COR-L47 (cell line): ENCODE data around the gene SCAPER.
A peak's percentile ranks its signal among the peaks of the same experiment; 100 is the strongest.
"Not testable (repeated sequence)": the region's sequence is repeated elsewhere in the genome, so short reads cannot be mapped to it uniquely, and the experiment has no call there.

Source experiments
- DNase-seq: peaks from one replicate; lab custom pipeline; 2025; lab: John Stamatoyannopoulos, UW

The SCAPER gene

DNA sequence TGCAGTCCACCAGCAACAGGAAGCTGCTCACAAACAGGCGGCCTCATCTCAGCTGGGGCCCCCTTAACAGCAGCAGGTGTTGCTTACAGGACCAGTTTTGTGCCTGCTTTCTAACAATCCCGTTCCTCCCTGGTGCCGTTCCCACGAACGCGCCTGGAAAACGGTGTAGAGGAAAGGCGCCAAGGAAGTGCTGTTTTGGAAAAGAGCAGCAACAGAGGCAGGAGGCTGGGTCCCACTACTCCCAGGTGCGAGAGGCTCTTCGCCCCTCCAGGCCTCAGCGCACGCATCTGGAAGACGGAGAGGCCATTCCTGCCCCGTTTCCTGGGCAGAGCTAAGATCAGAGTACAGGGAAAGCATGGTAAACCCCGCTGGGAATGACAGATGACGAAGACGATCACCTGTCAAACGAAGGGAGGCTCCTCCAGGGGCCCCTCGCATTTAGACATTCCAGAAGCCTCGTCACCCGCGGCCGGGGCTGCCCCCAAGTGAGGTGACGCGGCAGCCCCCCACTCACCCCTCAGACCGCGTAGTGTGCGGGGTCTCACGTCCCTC, 603 bp downstream of the SCAPER start:
- DNase-seq = peak; percentile 47

DNA sequence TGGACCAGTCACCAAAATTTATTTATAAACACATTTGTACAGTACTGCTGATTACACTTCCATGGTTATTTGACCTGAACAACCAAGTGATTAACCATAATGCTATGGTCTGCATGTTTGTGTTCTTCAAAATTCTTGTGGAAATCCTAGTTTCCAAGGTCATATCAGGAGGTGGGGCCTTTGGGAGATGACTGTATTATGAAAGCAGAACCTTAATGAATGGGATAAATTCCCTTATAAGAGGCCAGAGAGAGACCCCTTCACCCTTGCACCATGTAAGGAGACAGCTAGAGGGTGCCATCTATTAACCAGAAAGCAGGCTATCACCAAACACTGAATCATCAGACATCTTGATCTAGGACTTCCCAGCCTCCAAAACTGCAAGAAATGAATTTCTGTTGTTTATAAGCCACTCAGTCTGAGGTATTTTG, 1.9 kb downstream of the SCAPER start:
- peak; percentile 15 for DNase-seq

DNA sequence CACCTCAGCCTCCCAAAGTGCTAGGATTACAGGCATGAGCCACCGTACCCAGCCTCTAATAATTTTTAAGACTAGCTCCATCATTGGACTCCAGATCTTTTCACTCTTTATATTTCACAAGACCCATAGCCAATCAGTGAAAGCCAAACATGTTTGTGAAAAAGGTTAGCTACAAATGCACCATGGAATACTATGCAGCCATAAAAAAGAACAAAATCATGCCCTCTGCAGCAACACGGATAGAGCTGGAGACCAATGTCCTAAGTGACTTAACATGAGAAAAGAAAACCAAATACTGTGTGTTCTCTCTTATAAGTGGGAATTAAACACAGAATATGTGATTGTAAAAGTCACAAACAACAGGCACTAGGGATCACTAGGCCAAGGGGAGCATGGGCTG, 3.2 kb downstream of the SCAPER start:
- DNase-seq = no peak

DNA sequence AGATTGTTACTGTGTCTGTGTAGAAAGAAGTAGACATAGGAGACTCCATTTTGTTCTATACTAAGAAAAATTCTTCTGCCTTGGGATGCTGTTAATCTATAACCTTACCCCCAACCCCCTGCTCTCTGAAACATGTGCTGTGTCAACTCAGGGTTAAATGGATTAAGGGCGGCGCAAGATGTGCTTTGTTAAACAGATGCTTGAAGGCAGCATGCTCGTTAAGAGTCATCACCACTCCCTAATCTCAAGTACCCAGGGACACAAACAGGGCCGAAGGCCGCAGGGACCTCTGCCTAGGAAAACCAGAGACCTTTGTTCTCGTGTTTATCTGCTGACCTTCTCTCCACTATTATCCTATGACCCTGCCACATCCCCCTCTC, 5.2 kb downstream of the SCAPER start:
- not testable (repeated sequence) for DNase-seq

DNA sequence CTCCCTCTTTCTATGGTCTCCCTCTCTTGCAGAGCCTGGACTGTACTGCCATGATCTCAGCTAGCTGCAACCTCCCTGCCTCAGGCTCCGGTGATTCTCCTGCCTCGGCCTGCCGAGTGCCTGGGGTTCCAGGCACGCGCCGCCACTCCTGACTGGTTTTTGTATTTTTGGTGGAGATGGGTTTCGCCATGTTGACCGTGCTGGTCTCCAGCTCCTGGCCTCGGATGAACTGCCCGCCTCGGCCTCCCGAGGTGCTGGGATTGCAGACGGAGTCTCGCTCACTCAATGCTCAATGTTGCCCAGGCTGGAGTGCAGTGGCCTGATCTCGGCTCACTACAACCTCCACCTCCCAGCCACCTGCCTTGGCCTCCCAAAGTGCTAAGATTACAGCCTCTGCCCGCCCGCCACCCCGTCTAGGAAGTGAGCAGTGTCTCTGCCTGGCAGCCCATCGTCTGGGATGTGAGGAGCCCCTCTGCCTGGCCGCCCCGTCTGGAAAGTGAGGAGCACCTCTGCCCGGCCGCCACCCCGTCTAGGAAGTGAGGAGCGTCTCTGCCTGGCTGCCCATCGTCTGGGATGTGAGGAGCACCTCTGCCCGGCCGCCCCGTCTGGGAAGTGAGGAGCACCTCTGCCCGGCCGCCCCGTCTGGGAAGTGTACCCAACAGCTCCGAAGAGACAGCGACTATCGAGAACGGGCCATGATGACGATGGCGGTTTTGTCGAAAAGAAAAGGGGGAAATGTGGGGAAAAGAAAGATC, 5.8 kb downstream of the SCAPER start:
- DNase-seq = not testable (repeated sequence)

DNA sequence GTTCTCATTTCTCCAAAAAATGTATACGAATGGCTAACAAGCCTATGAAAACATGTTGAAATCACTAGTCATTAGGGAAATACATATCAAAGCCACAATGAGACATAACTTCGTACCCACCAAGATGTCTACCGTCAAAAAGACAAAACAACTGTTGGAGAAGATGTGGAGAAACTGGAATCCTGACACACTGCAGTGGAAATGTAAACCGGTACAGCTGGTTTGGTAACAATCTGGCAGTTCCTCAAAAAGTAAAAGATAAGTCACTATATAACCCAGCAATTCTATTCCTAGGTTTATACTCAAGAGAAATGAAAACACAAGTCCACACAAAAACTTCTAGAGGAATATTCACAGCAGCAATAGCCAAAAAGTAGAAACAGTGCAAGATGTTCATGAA, 7.0 kb downstream of the SCAPER start:
- DNase-seq = no peak

DNA sequence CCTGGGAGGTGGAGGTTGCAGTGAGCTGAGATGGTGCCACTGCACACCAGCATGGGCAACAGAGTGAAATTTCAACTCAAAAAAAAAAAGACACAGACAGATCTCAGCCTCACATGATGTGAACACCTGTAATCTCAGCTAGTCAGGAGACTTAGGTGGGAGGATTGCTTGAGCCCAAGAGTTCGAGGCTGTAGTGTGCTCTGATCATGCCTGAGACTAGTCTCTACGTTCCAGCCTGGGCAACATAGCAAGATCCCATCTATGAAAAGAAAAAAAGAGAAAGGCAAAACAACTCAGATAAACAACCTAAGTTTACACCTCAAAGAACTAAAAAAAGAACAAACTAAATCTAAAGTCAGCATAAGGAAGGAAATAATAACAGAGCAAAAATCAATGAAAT, 11.0 kb downstream of the SCAPER start:
- no peak for DNase-seq

DNA sequence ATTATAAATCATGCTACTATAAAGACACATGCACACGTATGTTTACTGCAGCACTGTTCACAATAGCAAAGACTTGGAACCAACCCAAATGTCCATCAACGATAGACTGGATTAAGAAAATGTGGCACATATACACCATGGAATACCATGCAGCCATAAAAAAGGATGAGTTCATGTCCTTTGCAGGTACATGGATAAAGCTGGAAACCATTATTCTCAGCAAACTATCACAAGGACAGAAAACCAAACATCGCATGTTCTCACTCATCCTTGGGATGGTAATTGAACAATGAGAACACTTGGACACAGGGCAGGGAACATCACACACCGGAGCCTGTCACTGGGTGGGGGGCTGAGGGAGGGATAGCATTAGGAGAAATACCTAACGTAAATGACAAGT, 12.3 kb downstream of the SCAPER start:
- DNase-seq = not testable (repeated sequence)

DNA sequence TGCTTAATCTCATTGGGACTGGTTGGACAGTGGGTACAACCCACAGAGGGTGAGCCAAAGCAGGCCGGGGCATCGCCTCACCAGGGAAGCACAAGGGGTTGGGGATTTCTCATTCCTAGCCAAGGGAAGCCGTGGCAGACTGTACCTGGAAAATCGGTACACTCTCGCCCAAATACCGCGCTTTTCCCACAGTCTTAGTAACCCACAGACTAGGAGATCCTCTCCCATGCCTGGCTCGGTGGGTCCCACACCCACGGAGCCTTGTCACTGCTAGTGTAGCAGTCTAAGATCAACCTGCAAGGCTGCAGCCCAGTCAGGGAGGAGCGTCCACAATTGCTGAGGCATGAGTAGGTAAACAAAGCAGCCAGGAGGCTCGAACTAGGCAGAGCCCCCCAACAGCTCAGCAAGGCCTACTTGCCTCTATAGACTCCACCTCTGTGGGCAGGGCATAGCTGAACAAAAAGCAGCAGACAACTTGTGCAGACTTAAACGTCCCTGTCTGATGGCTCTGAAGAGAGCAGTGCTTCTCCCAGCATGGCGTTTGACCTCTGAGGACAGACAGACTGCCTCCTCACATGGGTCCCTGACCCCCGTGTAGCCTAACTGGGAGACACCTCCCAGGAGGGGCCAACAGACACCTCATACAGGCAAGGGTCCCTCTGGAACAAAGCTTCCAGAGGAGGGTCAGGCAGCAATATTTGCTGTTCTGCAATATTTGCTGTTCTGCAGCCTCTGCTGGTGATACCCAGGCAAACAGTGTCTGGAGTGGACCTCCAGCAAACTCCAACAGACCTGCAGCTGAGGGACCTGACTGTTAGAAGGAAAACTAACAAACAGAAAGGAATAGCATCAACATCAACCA, 17.6 kb downstream of the SCAPER start:
- not testable (repeated sequence) for DNase-seq

DNA sequence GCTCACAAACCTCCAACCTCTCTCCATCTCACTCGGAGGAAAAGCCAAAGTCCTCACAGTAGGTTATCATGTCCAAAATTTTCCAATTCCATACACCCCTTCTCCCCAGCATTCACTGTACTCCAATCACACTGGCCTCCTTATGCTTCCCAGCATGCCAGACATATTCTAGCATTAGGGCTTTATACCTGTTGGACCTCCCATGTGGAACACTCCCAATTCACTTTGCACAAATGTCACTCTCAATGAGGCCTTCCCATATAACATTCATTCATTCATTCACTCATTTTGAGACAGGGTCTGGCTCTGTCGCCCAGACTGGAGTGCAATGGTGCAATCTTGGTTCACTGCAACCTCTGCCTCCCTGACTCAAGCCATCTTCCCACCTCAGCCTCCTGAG, 19.9 kb downstream of the SCAPER start:
- DNase-seq = no peak

DNA sequence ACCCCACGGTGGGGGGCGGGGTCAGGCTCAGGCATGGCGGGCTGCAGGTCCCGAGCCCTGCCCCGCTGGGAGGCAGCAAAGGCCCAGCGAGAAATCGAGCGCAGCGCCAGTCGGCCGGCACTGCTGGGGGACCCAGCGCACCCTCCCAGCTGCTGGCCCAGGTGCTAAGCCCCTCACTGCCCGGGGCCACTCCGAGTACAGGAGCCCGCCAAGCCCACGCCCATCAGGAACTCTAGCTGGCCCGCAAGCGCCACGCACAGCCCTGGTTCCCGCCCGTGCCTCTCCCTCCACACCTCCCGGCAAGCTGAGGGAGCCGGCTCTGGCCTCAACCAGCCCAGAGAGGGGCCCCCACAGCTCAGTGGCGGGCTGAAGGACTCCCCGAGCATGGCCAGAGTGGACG, 29.2 kb downstream of the SCAPER start:
- DNase-seq = no peak

DNA sequence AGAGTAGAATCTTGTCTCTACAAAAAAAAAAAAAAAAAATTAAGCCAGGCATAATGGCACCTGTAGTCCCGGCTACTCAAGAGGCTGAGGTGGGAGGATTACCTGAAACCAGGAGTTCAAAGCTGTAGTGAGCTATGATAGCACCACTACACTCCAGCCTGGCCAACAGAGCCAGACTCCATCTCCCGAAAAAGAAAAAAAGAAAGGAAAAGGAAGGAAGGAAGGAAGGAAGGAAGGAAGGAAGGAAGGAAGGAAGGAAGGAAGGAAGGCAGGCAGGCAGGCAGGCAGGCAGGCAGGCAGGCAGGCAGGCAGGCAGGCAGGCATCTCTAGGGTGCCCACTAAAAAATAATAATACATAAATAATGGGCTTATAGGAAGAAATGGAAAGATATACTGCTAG, 32.1 kb downstream of the SCAPER start:
- DNase-seq = not testable (repeated sequence)

DNA sequence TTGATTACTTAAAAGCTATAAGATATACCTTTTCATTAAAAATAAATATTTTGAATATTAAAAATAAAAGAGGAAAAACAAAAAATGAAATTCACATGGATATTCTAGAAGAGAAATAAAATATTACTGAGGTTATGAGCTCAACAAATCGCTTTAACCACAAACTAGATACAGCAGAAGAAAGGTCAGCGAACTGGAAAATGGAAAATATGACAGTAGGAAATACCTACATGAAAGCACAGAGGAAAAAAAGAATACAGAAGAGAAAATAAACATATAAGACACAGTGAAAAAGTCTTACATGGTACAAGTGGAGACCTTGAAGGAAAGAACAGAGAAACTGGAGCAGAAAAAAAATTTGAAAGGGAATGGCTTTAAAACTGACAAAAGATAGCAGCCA, 33.2 kb downstream of the SCAPER start:
- no peak for DNase-seq

DNA sequence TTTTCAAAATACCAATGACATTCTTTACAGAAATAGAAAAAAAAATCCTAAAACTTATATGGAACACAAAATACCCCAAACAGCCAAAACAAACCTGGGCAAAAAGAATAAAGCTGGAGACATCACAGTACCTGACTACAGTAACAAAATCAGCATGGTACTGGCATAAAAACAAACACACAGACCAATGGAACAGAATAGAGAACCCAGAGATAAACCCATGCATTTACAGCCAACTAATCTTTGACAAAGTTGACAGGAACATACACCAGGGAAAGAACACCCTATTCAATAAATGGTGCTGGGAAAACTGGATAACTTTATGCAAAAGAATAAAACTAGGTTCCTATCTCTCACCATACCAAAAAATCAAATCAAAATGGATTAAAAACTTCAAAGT, 36.4 kb downstream of the SCAPER start:
- no peak for DNase-seq

DNA sequence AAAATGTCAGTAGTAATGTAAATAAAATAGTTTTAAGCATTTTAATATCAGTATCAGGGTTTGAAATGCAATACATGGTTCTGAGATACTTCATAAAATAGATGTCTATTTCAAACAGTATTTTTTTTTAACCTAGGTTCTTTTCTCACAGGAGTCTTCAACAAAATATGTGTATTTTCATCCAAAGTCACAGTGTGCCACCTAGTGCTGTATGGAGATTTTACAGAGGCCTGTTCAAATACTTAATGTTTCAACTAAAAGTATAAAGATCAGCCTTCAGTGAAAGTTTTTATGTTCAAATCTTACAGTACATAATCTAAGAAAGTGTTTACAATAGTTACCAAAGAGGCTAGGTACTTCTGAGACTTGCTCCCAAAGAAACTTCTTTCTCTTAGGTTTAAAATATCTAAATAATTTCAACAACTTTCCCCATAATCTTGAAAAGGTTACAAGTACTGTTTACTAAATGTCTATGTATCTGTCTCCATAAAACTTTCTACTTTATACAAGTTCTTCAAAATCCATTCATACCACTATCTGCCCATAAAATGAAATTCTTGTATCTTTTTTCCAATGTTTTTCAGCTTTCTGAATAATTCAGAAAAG, 38.3 kb downstream of the SCAPER start:
- peak; percentile 3 for DNase-seq

DNA sequence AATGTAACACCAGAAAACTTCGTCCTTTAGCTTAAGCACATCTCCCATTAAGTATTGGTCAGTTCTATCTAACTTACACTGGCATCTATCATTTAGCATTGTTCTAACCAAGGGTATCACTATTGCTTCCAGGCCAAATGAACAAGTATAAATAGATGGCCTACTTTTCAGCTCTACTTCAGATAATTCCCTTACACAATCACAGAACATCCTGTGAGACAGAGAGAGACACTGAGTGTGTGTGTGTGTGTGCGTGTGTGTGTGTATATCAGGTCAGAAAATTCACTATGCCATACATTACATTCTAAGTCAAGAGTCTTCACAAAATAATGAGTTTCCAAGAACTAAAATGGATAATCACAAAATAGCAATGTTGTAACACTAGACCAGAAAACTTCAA, 39.1 kb downstream of the SCAPER start:
- DNase-seq = no peak

DNA sequence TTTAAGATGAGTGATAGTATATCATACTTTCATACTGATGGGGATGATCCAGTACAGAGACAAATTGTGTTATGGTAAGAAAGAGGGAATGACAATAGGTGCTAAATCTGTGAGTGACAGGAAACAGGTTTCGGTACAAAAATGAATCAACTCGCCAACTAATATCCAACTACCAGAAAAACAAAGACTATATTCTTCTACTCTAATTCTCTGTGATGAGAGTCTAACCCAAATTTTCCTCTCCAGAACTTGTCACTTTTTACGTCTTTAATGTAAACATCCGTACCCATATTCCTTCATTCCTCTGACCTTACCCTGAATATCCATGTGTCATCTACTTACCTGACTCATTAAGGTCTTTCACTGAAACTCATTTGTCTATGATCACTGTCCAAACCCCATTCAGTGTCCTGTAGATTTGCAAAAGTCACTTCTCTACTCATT, 39.6 kb downstream of the SCAPER start:
- no peak for DNase-seq

DNA sequence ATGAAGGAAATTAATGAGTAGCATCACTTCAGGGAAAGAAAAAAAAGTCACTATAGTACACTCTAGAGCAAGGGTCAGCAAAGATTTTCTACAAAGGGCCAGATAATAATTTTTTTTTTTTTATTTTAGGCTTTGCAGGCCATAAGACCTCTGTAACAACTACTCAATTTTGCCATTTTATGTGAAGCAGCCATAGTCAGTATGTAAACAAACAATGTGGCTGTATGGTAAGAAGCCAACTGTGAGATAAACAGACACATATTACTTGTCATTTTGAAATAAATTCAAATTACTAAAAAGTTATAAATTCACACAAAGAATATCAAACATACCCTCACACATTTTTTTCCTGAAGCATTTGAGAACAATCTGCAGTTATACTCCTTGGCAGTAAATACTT, 40.6 kb downstream of the SCAPER start:
- no peak for DNase-seq

DNA sequence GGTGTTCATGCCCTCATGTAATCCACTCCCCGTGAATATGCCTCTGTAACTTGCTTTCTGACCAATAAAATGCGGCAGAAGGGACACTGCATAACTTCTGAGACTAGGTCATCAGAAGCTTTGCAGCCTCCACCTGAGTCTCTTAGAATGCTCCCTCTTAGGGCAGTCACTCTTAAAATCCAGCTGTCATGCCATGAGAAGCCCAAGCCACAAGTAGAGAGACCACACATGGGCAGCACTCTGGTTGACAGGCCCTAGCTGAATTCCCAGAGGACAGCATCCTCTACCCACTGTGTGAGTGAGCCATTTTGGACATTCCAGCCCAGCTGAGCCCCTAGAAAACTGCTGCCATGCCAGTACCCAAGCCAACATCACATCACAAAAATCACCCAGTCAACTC, 41.4 kb downstream of the SCAPER start:
- no peak for DNase-seq

DNA sequence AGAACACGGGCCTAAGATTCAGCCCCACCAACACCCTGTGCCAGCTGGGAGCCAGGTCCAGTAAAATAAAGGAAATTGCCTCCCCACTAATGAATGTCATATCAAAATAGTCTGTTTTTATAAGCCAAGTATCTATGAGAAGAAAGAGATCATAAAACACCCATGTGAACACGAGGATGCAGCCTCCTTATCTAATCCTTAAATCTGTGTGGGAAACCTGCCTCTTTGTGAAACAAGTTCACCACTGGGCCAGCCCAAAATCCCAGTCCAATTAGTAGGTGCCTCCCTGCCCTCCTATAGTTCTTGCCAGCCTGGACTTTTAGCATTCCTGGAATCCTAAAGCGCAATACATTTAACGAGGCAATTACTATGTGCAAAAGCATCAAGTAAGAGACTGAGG, 42.0 kb downstream of the SCAPER start:
- no peak for DNase-seq

DNA sequence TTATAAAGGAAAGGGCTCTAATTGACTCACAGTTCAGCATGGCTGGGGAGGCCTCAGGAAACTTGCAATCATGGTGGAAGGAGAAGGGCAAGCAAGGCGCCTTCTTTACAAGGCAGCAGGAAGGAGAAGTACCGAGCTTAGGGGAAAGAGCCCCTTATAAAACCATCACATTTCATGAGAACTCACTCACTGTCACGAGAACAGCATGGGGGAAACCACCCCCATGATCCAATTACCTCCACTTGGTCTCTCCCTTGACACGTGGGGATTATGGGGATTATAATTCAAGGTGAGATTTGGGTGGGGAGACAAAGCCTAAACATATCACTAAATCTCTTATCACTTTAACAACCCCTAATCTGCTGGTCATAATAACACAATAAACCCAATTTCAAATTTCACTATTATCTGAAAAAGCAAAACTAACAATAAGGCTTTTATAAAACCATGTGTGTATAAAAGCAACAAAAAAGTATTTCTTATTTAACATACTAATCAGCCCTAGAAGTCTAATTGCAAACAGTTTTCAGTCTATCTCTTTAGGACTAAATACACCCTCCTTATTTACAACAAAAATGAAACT, 43.2 kb downstream of the SCAPER start:
- DNase-seq = no peak

DNA sequence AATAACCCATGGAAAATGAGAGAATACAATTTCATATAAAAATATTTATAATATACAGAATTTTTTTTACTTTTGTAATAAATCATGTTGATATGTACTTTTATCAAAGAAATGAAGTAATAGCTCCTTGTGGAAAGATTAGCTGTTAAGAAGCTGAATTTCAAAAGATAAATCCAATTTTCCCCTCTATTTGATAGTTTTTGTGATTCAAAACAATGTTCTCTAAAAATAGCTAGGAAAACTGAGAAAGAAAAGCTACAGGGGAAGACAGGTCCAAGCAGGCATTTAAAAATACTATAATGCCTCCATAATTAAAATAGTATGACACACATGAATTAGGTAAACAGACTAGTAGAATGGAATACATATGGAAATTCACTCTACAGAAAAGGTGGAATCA, 44.9 kb downstream of the SCAPER start:
- DNase-seq = no peak
